Activated naive CD8-positive, alpha-beta T cell treated with anti-CD3 and anti-CD28 coated beads, Interleukin-2, amount 50 U/mL, for 16 hours (primary cell): Measurements from ENCODE around the gene DAG1.
"Not testable (repeated sequence)": the region's sequence is repeated elsewhere in the genome, so short reads cannot be mapped to it uniquely, and the experiment has no call there.

Experiments used
- DNase-seq: peaks from one replicate; pipeline ENCODE4 v3.0.0-alpha.2; 2020; ENCODE audit warnings: low read depth, low spot score

The DAG1 gene

GRCh38 chr3:49470714-49471420, 800 bp downstream of the DAG1 start:
- peak; percentile 4 for DNase-seq

GRCh38 chr3:49471856-49472495, 1.9 kb downstream of the DAG1 start:
- no peak for DNase-seq

GRCh38 chr3:49476563-49476962, 6.5 kb downstream of the DAG1 start:
- no peak for DNase-seq

GRCh38 chr3:49482766-49483165, 12.7 kb downstream of the DAG1 start:
- no peak for DNase-seq

GRCh38 chr3:49484471-49484870, 14.4 kb downstream of the DAG1 start:
- DNase-seq, result no peak

- DNase-seq, result no peak
Observed at GRCh38 chr3:49489247-49489646, 19.2 kb downstream of the DAG1 start.

- DNase-seq, result no peak
Observed at GRCh38 chr3:49492969-49493368, 22.9 kb downstream of the DAG1 start.

- no peak for DNase-seq
Observed at GRCh38 chr3:49493901-49494300, 23.8 kb downstream of the DAG1 start.

- DNase-seq, result no peak
Observed at GRCh38 chr3:49495023-49495422, 25.0 kb downstream of the DAG1 start.

- DNase-seq, result not testable (repeated sequence)
Observed at GRCh38 chr3:49496845-49497244, 26.8 kb downstream of the DAG1 start.

- DNase-seq, result no peak
Observed at GRCh38 chr3:49497606-49498005, 27.5 kb downstream of the DAG1 start.

- no peak for DNase-seq
Observed at GRCh38 chr3:49498239-49498638, 28.2 kb downstream of the DAG1 start.

- DNase-seq, result no peak
Observed at GRCh38 chr3:49498648-49499047, 28.6 kb downstream of the DAG1 start.

- no peak for DNase-seq
Observed at GRCh38 chr3:49500205-49500731, 30.2 kb downstream of the DAG1 start.

GRCh38 chr3:49500732-49501609, 30.9 kb downstream of the DAG1 start:
- no peak for DNase-seq

GRCh38 chr3:49501842-49502241, 31.8 kb downstream of the DAG1 start:
- no peak for DNase-seq

GRCh38 chr3:49506906-49507305, 36.8 kb downstream of the DAG1 start:
- no peak for DNase-seq

GRCh38 chr3:49509028-49509561, 39.0 kb downstream of the DAG1 start:
- no peak for DNase-seq

- no peak for DNase-seq
Observed at GRCh38 chr3:49511639-49512038, 41.6 kb downstream of the DAG1 start.

GRCh38 chr3:49512781-49513355, 42.8 kb downstream of the DAG1 start:
- no peak for DNase-seq

GRCh38 chr3:49513494-49514124, 43.5 kb downstream of the DAG1 start:
- DNase-seq, result no peak
